Uterus (tissue), 4 donors: ENCODE results near the gene CTNNAL1. TPM values are rescaled to one million over a fixed set of nuclear protein-coding genes. Genes with fewer than 3 reads are reported as not detected.
A peak's percentile ranks its signal among the peaks of the same experiment; 100 is the strongest.

ENCODE experiments used
- DNase-seq, 2 donors: peaks; one replicate each; pipeline ENCODE4 v3.0.0-alpha.2; 2019 to 2020
- H3K27ac ChIP-seq, 2 donors: fragments of 200-600 bp; sonication (generic); 1 replicate in 1 of 2; 2 replicates in 1 of 2; pipeline ENCODE4 v1.5.1; 2016 to 2018
- H3K27me3 ChIP-seq, 2 donors: fragments of 200-600 bp; sonication (generic); one replicate each; pipeline ENCODE4 v1.5.1; 2018 to 2019; ENCODE audit warnings: control low read depth in 1 of 2
- H3K36me3 ChIP-seq, 2 donors: fragments of 200-600 bp; sonication (generic); one replicate each; pipeline ENCODE4 v1.5.1; 2019; ENCODE audit warnings: control low read depth in 1 of 2
- H3K4me1 ChIP-seq, 2 donors: fragments of 200-600 bp; sonication (generic); one replicate each; pipeline ENCODE4 v1.5.1; 2018 to 2019; ENCODE audit warnings: control low read depth in 1 of 2
- H3K4me3 ChIP-seq, 2 donors: fragments of 200-600 bp; sonication (generic); 1 replicate in 1 of 2; 2 replicates in 1 of 2; pipeline ENCODE4 v1.5.1; 2018 to 2019; ENCODE audit warnings: mild to moderate bottlenecking in 1 of 2
- H3K9me3 ChIP-seq, 2 donors: fragments of 200-600 bp; sonication (generic); one replicate each; pipeline ENCODE4 v1.5.1; 2019; ENCODE audit warnings: control low read depth in 1 of 2
- CTCF ChIP-seq, 4 experiments: fragments of 200-600 bp in 2 of 4; fragments of 450-650 bp in 2 of 4; sonication (generic) in 2 of 4; IDR thresholded peaks; one replicate each; pipeline ENCODE4 v1.5.1; 2016 to 2019; ENCODE audit warnings: antibody characterized with exemption in 4 of 4, mild to moderate bottlenecking in 2 of 4, moderate library complexity in 1 of 4
- POLR2A ChIP-seq, 2 donors: fragments of 450-650 bp; IDR thresholded peaks; one replicate each; pipeline ENCODE4 v1.6.1; 2016; ENCODE audit warnings: antibody characterized with exemption in 2 of 2, mild to moderate bottlenecking in 1 of 2, moderate library complexity in 1 of 2
- intact Hi-C: fragments of 100-400 bp; cut with DNase I; formaldehyde crosslinking; loops from one replicate; pipeline ENCODE4 v1.15.1; 2023; ENCODE audit warnings: low total_unique reads
- total RNA-seq, 4 donors: library from RNA; depleted of rRNA in 3 of 4; stranded (reverse); fragments of >200 nt in 3 of 4; gene quantifications; one replicate each; pipeline versions ENCODE4 v1.1.0 to v1.2.4, GENCODE V29; 2014 to 2023
- donor health status: DM: yes; HTN: yes; CAD: no.

The CTNNAL1 gene
- total RNA-seq, 4 donors from 2014 or later: 32.3 to 62.0 (median 41.4) TPM

DNA sequence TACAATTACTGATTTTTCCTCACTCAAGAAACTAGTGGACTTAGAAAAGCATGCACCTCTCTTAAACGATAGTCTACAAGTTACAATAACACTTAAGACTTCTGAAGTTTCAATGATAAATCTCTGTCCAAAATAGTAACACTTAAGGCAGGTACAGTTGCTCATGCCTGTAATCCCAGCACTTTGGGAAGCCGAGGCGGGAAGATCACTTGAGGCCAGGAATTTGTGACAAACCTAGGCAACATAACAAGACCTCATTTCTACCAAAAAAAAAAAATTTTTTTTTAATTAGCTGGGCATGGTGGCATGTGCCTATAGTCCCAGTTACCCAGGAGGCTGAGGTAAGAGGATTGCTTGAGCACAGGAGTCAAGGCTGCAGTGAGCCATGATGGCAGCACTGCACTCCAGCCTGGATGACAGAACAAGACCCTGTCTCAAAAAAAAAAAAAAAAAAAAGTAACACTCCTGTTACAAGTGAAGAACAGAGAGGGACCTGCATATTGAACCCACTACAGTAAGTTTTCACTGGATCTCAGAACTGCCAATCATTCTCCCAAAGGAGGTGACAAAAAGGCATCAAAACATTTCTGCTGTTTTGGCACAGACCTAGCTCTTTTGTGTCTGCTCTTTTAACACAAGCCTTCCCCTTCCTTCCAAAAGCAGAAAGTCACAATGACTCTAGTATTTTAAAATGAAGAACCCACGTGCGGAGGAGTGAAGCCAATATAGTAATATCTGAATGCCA is 75.6 kb downstream of the CTNNAL1 start:
- peaks cover 0 to 4% of the 10 kb centered on the region in 2 donors for H3K4me1 ChIP-seq
- H3K36me3 ChIP-seq: no peaks in the 10 kb centered on the region
- no peak overlapping the region for H3K4me3 ChIP-seq
- no peaks in the 10 kb centered on the region for H3K9me3 ChIP-seq
- TF ChIP-seq POLR2A (IDR thresholded peaks at IDR 0.05): no peak
- no peak for TF ChIP-seq CTCF (IDR thresholded peaks at IDR 0.05)
- intact Hi-C loops: no loop called here
- H3K27ac ChIP-seq: no peak overlapping the region
- H3K27me3 ChIP-seq: no peaks in the 10 kb centered on the region
- DNase-seq: no peak

DNA sequence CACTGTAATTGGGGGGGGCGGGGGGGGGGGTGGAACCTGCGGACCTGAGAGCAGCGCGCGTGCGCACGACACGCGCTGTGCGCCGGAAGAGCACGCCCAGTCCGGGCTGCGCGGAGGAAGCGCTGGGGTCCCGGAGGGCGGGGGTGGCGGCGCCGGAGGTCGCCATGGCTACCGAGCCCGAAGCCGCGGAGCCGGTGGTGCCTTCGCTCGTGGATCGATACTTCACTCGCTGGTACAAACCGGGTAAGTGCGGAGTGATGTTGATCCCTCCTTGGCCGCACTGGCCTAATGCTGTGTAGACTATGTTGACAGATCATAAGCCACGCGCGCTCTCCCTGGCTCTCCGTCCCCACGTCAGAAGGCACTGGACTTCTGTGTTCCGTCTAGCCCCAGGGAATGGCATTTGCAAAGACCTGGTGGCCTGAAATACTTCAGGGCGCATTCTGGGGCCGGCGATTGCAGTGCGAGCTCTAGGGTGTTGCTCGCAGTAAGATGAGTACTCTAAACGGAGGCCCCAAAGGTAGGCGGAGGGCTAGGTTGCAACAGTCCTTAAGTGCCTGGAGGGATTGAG is 78.9 kb downstream of the CTNNAL1 start, which contains the start of gene ABITRAM:
ABITRAM (plus strand) TSS at position 78 of the 571 bp plus-strand sequence; CDS start at position 165, 87 bp downstream.
- Histone ChIP-seq H3K27me3 (no peaks in the 10 kb centered on the region), H3K9me3 (no peaks in the 10 kb centered on the region), H3K4me1 (peaks cover 5% of the 10 kb centered on the region in 2 donors), H3K36me3 (no peaks in the 10 kb centered on the region), H3K4me3 (peak within 1 kb of the TSS; percentile 87 to 96), H3K27ac (peak within 1 kb of the TSS; percentile 89 to 90)
- DNase-seq: peak; percentile 56 to 72
- peak in 1 of 2 donors; percentile 5 for TF ChIP-seq POLR2A (IDR thresholded peaks at IDR 0.05)
- TF ChIP-seq CTCF (IDR thresholded peaks at IDR 0.05): peak in 1 of 4 experiments; percentile 1
- intact Hi-C loops: no loop called here

DNA sequence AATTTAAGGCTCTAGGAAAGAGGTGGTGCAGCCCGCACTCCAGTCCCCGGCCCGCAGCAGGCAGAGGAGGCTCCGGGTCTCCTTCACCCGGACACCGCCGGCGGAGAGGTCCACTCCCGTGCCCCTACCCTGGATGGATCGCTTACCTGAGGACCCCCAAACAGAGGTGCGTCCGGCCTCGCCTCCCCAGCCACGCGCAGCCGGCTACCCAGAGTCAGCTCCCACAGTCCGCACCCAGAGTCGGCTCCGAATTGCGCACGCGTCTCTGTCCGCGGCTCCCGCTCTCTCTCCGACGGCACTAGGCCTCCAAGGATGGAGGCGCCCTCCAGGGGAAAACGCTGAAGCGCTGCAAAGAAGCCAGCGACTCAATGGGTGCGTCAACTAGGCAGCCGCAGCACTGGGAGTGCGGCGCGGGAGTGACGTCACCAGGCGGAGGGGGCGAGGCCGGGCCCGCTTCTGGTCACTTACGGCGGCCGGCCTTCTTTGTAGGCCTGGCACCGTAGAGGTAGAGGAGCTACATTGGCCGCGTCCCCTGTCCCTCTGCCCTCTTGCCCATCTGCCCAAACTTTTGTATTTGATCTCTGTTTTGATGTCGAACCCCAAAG is 79.5 kb downstream of the CTNNAL1 start, which contains the start of gene ELP1:
ELP1 (minus strand) TSS at position 407 of the 605 bp plus-strand sequence. CDS start 2,978 bp downstream, outside the sequence.
- H3K27me3 ChIP-seq: no peaks in the 10 kb centered on the region
- peak within 1 kb of the TSS; percentile 89 to 90 for H3K27ac ChIP-seq
- intact Hi-C loops: no loop called here
- TF ChIP-seq POLR2A (IDR thresholded peaks at IDR 0.05) (peak in 1 of 2 donors; percentile 49), CTCF (IDR thresholded peaks at IDR 0.05) (peak; percentile 19 to 26 (median 23))
- H3K36me3 ChIP-seq: no peaks in the 10 kb centered on the region
- no peaks in the 10 kb centered on the region for H3K9me3 ChIP-seq
- DNase-seq: peak; percentile 90
- H3K4me1 ChIP-seq: peaks cover 5% of the 10 kb centered on the region in 2 donors
- H3K4me3 ChIP-seq: peak within 1 kb of the TSS; percentile 87 to 96

- Histone ChIP-seq H3K27ac (peak overlapping the region; percentile 89 to 90), H3K9me3 (no peaks in the 10 kb centered on the region), H3K27me3 (no peaks in the 10 kb centered on the region), H3K4me3 (peak overlapping the region; percentile 87 to 96), H3K36me3 (no peaks in the 10 kb centered on the region), H3K4me1 (peaks cover 5% of the 10 kb centered on the region in 2 donors)
- TF ChIP-seq POLR2A (IDR thresholded peaks at IDR 0.05) (no peak), CTCF (IDR thresholded peaks at IDR 0.05) (no peak)
- peak in 1 of 2 donors; percentile 13 for DNase-seq
- intact Hi-C loops: no loop called here
Observed at GRCh38 chr9:108933231-108933717, 80.0 kb downstream of the CTNNAL1 start.
